NCI-H460 (cell line): ENCODE results near the gene MLF2. TPM values are rescaled to one million over a fixed set of nuclear protein-coding genes. Genes with fewer than 3 reads are reported as not detected.
"Not testable (repeated sequence)": the region's sequence is repeated elsewhere in the genome, so short reads cannot be mapped to it uniquely, and the experiment has no call there.

Source experiments
- DNase-seq: peaks from one replicate; pipeline ENCODE4 v3.0.0-alpha.2; 2016; ENCODE audit warnings: low read depth; ENCODE audit errors: extremely low read depth
- total RNA-seq: library from RNA; depleted of rRNA; stranded (reverse); fragments of >200 nt; shearing (Covaris generic); gene quantifications from 2 replicates; pipeline ENCODE4 v1.2.3, GENCODE V29; 2014

The MLF2 gene
- total RNA-seq, 1 experiment from 2014 or later = 96.3 TPM

DNA sequence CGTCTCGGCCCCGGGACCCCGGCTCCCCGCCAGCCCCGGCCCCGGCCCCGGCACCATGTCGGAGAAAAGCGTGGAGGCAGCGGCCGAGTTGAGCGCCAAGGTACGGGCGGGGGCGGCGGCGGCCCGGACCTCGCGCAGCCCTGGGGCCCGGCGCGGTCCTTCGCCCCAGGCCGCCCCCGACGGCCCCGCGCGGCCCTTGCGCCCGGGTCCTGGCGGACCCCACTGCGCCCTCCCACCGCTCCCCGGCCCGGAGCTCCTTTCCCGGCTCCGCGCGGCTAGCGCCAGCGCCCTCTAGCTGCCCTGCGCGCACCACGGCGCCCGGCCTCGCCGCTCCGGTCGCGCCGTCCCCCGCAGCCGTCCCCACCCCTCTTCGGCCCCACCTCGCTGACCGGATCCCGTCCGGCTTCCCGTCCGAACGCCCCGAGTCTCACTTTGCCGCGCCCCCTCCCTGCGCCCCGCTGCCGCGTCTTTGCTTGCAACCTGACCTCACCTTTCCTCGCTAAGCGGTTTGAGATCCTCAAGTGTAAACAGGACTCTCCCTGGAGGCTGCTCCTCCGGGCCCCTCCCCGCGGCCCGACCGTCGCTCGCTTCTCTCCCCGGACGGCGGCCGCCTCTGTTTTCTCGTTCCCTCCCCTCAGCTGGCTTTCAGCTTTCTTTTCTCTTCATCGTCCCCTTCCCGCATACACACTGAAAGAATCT is 13.9 kb upstream of the MLF2 start:
- peak; percentile 60 for DNase-seq

- DNase-seq = peak; percentile 73
Observed at GRCh38 chr12:6765634-6766581, 13.0 kb upstream of the MLF2 start, which contains the start of gene PTMS. Gene PTMS, plus strand, starts transcription at chr12:6766363. Its CDS starts 343 bp downstream, at chr12:6766706.

GRCh38 chr12:6765048-6765633 is 12.2 kb upstream of the MLF2 start:
- DNase-seq = no peak

DNA sequence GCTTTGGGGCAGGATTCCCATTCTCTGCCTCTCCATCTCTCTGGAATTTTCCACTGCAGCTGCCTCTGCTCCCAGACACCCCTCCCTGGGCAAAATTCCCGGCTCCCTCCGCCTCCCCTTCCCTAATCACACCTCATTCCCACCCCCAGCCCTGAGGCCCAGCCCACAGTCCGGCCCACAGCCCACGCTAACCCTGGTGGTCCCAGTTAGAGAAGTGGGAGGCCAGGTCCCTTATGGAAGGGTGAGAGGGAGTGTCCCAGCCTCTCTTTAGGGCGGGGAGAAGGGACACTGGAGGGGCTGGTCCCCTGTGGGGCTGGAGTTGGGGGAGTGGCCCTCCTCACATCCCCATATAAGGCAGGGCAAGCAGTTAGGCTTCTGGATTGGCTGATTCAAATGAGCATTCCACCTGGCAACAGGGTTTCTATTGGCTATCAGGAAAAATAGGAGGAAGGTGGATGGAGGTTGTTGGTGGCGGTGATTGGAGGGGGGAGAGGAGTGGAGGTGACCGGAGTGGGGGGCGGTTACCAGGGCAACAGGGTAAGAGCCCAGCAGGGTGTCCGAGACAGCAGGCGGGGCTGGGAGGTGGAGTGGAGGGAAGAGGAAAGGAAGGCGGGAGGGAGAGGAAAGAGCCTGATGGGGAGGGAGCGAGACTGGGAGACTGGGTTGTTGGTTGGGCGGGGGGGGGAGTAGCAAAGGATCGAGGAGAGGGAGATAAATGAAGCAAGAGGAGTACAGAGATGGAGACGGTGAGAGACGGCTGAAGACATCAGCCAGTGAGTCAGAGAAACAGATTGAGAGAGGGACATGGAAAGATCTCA is 11.3 kb upstream of the MLF2 start:
- peak; percentile 94 for DNase-seq

- no peak for DNase-seq
Observed at GRCh38 chr12:6763380-6763779, 10.4 kb upstream of the MLF2 start.

DNA sequence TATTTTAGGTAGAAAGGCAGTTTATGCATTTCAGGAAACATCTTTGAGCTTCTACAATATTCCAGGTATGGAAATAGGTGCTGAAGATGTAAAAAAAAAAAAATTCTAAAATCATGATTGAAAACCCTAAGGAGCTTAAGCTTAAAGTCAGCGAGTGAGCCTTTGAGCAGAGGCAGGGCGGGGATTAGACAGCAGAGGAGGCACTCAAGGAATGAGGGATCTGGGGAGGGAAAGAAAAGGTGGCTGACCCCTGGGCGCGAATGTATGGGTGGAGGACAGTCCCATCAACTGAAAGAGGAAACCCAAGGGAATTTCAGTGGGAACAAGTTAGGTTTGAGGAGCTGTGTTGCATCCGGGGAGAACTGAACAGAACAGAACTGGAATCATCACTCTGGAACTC is 6.8 kb upstream of the MLF2 start:
- no peak for DNase-seq

- no peak for DNase-seq
Observed at GRCh38 chr12:6758506-6759095, 5.7 kb upstream of the MLF2 start.

GRCh38 chr12:6757028-6757690 is 4.2 kb upstream of the MLF2 start:
- DNase-seq = no peak

DNA sequence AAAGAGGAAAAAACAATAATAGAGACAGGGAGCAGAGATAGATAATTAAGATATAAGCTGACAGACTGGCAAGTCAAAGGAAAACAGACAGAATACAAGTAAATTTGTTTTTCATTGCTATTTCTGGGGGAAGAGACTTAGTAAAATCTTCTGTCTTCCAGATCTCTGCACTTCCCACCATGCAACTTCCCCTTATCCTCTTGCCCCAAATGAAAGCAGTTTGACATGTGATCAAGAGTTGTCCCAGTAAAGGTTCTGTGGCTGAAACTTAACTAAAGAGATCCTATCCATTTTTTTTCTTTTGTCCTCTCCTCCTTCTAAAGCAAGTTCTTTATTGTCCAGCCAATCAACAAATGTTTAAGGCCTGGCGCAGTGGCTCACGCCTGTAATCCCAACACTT is 1.5 kb upstream of the MLF2 start:
- DNase-seq = no peak

DNA sequence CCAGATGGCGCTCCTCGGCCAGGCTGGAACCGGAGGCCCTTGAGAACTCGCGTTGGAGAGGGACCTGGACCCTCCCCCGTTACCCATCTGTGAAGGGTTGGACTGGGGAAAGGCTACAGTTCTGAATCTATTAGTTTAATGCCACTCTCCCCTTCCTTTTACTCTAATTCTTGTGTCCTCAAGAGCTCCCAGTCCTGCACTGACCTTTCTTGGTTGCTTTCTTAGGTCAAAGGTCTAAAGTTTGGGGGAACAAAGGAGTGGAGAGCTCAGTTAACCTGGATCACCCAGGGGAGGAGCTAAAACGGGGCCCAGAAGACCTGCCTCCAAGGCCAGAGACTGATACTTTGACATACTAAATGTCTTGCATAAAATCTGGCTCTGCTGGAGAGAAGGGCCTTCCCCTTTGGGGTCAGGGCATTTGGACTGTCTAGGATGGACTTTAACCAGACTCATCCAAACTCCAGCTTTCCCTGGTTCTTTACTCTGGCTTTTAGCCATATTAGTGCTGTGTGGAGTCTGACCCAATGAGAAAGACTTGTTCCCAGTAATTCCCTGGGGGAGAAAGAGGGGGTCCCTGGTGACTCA is 923 bp upstream of the MLF2 start:
- DNase-seq = no peak

- DNase-seq = no peak
Observed at GRCh38 chr12:6752167-6752920, 597 bp downstream of the MLF2 start.

DNA sequence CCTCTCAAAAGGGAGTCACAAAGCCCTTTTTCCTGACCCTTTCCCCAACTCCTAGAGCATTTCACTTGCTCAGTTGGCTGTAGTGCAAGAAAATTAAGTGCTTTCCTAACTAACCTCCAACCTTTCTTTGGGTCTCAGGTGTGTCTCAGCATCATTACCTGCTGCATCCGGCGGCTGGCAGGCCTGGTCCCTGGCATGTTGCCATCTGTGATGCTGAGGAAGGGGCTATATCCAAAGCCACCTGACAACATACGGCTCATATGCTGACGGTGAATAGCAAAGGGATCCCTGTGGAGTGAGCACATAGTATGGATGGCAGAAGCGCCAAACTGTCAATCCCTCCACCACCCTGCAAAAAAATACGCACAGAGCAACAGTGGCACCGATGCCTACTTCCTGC is 1.2 kb downstream of the MLF2 start:
- DNase-seq = no peak

DNA sequence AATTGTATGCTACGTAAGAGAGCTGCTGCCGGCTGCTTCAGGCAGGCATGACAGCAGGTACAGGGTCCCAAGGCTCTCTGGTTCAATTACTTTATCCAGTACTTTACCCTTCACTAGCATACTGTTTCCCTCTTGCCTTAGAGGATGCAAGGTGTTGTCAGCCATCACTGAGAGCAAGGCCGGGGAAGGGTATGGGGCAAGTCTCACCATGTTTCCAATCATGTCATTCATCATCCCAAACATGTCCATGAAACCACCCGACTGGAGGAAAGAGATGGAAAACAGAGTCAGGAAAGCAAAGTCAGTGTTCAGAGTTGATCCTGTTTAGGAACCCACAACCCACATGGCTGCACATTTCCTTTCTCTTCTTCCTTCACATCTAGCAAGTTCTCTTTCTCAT is 2.4 kb downstream of the MLF2 start:
- no peak for DNase-seq

DNA sequence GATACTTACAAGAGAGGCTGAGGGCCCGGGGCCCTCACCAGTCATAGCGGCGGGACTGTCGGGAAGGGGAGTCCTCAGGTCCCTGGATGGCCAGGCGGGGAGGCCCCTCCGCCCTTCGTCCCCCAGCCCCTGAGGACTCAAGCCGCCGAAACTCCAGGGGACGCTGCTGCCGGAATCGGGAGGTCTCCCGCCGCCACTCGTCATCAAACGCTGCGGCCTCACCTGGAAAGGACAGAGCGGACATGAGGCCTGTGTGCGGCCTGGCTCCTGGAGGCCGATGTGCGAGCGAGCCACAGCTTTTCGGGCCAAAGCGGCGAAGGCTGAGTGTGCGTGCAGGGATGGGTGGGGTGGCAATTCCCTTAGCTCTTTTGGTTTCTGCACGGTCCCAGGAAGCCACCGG is 4.2 kb downstream of the MLF2 start:
- DNase-seq = no peak

- no peak for DNase-seq
Observed at GRCh38 chr12:6747216-6747615, 5.7 kb downstream of the MLF2 start.

GRCh38 chr12:6745741-6746525 is 7.0 kb downstream of the MLF2 start:
- no peak for DNase-seq

DNA sequence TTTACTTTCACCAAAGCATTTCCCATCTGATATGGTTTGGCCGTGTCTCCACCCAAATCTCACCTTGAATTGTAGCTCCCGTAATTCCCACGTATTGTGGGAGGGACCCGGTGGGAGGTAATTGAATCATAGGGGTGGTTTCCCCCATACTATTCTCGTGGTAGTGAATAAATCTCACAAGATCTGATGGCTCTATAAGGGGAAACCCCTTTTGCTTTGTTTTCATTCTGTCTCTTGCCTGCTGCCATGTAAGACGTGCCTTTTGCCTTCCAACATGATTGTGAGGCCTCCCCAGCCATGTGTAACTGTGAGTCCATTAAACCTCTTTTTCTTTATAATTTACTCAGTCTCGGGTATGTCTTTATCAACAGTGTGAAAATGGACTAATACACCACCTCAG is 9.6 kb downstream of the MLF2 start:
- not testable (repeated sequence) for DNase-seq

GRCh38 chr12:6742834-6743233 is 10.1 kb downstream of the MLF2 start:
- no peak for DNase-seq
